Measurements from ENCODE around the gene TRPM4.

The TRPM4 gene

DNA sequence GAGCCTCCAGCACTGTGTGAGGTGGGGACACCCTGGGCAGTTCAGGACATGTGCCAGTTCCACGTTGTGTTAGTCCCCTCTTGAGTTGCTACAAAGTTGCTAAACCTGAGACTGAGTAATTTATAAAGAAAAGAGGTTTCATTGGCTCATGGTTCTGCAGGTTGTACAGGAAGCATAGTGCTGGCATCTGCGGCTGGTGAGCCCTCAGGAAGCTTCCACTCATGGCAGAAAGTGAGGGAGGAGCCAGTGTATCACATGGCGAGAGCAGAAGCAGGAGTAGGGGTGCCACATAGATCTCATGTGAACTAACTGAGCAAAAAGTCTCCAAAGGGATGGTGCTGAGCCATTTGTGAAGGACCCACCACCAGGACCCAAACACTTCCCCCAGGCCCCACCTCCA is 33.2 kb downstream of the TRPM4 start:
- Histone ChIP-seq H3K4me2 (ENCODE audit: low read length) (no peak overlapping the region), H3K9me3 (ENCODE audit: insufficient read depth, low read length) (no peaks in the 10 kb centered on the region), H3K9ac (ENCODE audit: low read length) (no peak overlapping the region), H3K4me1 (ENCODE audit: low read length) (peaks cover 6% of the 10 kb centered on the region; the same call in 1 of the 2 replicates), H3K27me3 (ENCODE audit: low read depth, low read length) (0 out of 2 replicates have a peak, but pooled peaks cover 2% of the 10 kb centered on the region), H3K79me2 (ENCODE audit: low read length) (no peaks in the 10 kb centered on the region), H3K27ac (ENCODE audit: low read length) (no peak overlapping the region), H3K36me3 (replicated peaks; ENCODE audit: low read depth, low read length) (no peaks in the 10 kb centered on the region), H3K4me3 (ENCODE audit: low read length) (no peak overlapping the region), H2AFZ (ENCODE audit: low read depth, low read length) (no peak overlapping the region), H4K20me1 (ENCODE audit: insufficient read depth, low read length) (no peaks in the 10 kb centered on the region)
- TF ChIP-seq, protein P1, sequence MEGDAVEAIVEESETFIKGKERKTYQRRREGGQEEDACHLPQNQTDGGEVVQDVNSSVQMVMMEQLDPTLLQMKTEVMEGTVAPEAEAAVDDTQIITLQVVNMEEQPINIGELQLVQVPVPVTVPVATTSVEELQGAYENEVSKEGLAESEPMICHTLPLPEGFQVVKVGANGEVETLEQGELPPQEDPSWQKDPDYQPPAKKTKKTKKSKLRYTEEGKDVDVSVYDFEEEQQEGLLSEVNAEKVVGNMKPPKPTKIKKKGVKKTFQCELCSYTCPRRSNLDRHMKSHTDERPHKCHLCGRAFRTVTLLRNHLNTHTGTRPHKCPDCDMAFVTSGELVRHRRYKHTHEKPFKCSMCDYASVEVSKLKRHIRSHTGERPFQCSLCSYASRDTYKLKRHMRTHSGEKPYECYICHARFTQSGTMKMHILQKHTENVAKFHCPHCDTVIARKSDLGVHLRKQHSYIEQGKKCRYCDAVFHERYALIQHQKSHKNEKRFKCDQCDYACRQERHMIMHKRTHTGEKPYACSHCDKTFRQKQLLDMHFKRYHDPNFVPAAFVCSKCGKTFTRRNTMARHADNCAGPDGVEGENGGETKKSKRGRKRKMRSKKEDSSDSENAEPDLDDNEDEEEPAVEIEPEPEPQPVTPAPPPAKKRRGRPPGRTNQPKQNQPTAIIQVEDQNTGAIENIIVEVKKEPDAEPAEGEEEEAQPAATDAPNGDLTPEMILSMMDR (IDR thresholded peaks at IDR 0.05; ENCODE audit: low read depth, low read length), result no peak
- no peak for TF ChIP-seq EZH2phosphoT487 (IDR thresholded peaks at IDR 0.05; ENCODE audit: low read depth)

- TF ChIP-seq, protein P1 (IDR thresholded peaks at IDR 0.05; ENCODE audit: low read depth, low read length), result no peak
- TF ChIP-seq EZH2phosphoT487 (IDR thresholded peaks at IDR 0.05; ENCODE audit: low read depth), result no peak
- H3K27me3 ChIP-seq (ENCODE audit: low read depth, low read length), result peaks cover 9% of the 10 kb centered on the region; the same call in 1 of the 2 replicates
Measured at GRCh38 chr19:49193822-49194394, 36.3 kb downstream of the TRPM4 start.

DNA sequence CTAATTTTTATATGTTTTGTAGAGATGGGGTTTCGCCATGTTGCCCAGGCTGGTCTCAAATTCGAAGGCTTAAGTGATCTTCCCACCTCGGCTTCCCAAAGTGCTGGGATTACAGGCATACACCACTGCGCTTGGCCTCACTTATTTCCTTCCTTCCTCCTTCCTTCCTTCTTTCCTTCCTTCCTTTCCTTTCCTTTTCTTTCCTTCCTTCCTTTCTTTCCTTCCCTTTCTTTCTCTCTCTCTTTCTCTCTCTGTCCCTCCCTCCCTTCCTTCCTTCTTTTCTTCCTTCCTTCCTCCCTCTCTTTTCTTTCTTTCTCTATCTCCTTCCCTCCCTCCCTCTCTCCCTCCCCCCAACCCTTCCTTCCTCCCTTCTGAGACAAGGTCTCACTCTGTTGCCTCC is 36.8 kb downstream of the TRPM4 start:
- peaks cover 9% of the 10 kb centered on the region; the same call in 1 of the 2 replicates for H3K27me3 ChIP-seq (ENCODE audit: low read depth, low read length)
- H2AFZ ChIP-seq (ENCODE audit: low read depth, low read length), result no peak overlapping the region
- H3K79me2 ChIP-seq (ENCODE audit: low read length), result no peaks in the 10 kb centered on the region
- no peaks in the 10 kb centered on the region for H3K36me3 ChIP-seq (replicated peaks; ENCODE audit: low read depth, low read length)
- 0 out of 2 replicates have a peak, but pooled peaks cover 2% of the 10 kb centered on the region for H3K4me1 ChIP-seq (ENCODE audit: low read length)
- TF ChIP-seq, protein P1 (IDR thresholded peaks at IDR 0.05; ENCODE audit: low read depth, low read length), result no peak
- TF ChIP-seq EZH2phosphoT487 (IDR thresholded peaks at IDR 0.05; ENCODE audit: low read depth), result no peak
- no peak overlapping the region for H3K4me2 ChIP-seq (ENCODE audit: low read length)
- no peak overlapping the region for H3K4me3 ChIP-seq (ENCODE audit: low read length)
- H3K9ac ChIP-seq (ENCODE audit: low read length), result no peak overlapping the region
- H3K27ac ChIP-seq (ENCODE audit: low read length), result no peak overlapping the region
- H3K9me3 ChIP-seq (ENCODE audit: insufficient read depth, low read length), result no peaks in the 10 kb centered on the region
- H4K20me1 ChIP-seq (ENCODE audit: insufficient read depth, low read length), result no peaks in the 10 kb centered on the region

More at GRCh38 chr19:49193822-49194394, 36.3 kb downstream of the TRPM4 start:
- Histone ChIP-seq H3K4me2 (ENCODE audit: low read length) (no peak overlapping the region), H3K79me2 (ENCODE audit: low read length) (no peaks in the 10 kb centered on the region), H2AFZ (ENCODE audit: low read depth, low read length) (no peak overlapping the region), H4K20me1 (ENCODE audit: insufficient read depth, low read length) (no peaks in the 10 kb centered on the region), H3K27ac (ENCODE audit: low read length) (no peak overlapping the region), H3K4me3 (ENCODE audit: low read length) (no peak overlapping the region), H3K9me3 (ENCODE audit: insufficient read depth, low read length) (no peaks in the 10 kb centered on the region), H3K9ac (ENCODE audit: low read length) (no peak overlapping the region), H3K36me3 (replicated peaks; ENCODE audit: low read depth, low read length) (no peaks in the 10 kb centered on the region), H3K4me1 (ENCODE audit: low read length) (0 out of 2 replicates have a peak, but pooled peaks cover 2% of the 10 kb centered on the region)

- no peak overlapping the region for H3K4me3 ChIP-seq (ENCODE audit: low read length)
- H3K27me3 ChIP-seq (ENCODE audit: low read depth, low read length), result peaks cover 9% of the 10 kb centered on the region; the same call in 1 of the 2 replicates
- H3K27ac ChIP-seq (ENCODE audit: low read length), result no peak overlapping the region
- TF ChIP-seq EZH2phosphoT487 (IDR thresholded peaks at IDR 0.05; ENCODE audit: low read depth), result no peak
- TF ChIP-seq, protein P1 (IDR thresholded peaks at IDR 0.05; ENCODE audit: low read depth, low read length), result no peak
- no peaks in the 10 kb centered on the region for H3K36me3 ChIP-seq (replicated peaks; ENCODE audit: low read depth, low read length)
- no peak overlapping the region for H2AFZ ChIP-seq (ENCODE audit: low read depth, low read length)
- H4K20me1 ChIP-seq (ENCODE audit: insufficient read depth, low read length), result no peaks in the 10 kb centered on the region
- H3K9me3 ChIP-seq (ENCODE audit: insufficient read depth, low read length), result no peaks in the 10 kb centered on the region
- H3K4me2 ChIP-seq (ENCODE audit: low read length), result no peak overlapping the region
- no peak overlapping the region for H3K9ac ChIP-seq (ENCODE audit: low read length)
- peaks cover 3% of the 10 kb centered on the region for H3K79me2 ChIP-seq (ENCODE audit: low read length)
- H3K4me1 ChIP-seq (ENCODE audit: low read length), result peaks cover 12% of the 10 kb centered on the region
Measured at GRCh38 chr19:49196527-49197240, 39.1 kb downstream of the TRPM4 start.

Measured in OCI-LY3 (cell line).